Measurements from ENCODE around the gene C6orf132. TPM values are rescaled to one million over a fixed set of nuclear protein-coding genes. Genes with fewer than 3 reads are reported as not detected.

C6orf132 gene
- total RNA-seq, 1 donor from 2014 or later, result under 0.01 TPM

GRCh38 chr6:42078386-42078785 lies 64.0 kb downstream of the C6orf132 start:
- DNase-seq (ENCODE audit: low read depth in 2 of 2), result no peak

GRCh38 chr6:42075159-42075838 lies 67.1 kb downstream of the C6orf132 start:
- DNase-seq (ENCODE audit: low read depth in 2 of 2), result peak; percentile 54 to 69

- DNase-seq (ENCODE audit: low read depth in 2 of 2), result no peak
These were observed 69.1 kb downstream of the C6orf132 start for GRCh38 chr6:42073287-42073686.

GRCh38 chr6:42071881-42072583 lies 70.4 kb downstream of the C6orf132 start:
- DNase-seq (ENCODE audit: low read depth in 2 of 2), result no peak

GRCh38 chr6:42068872-42069522 lies 73.4 kb downstream of the C6orf132 start:
- DNase-seq (ENCODE audit: low read depth in 2 of 2), result no peak

- DNase-seq (ENCODE audit: low read depth in 2 of 2), result no peak
These were observed 74.2 kb downstream of the C6orf132 start for GRCh38 chr6:42068173-42068572.

- DNase-seq (ENCODE audit: low read depth in 2 of 2), result no peak
These were observed 76.2 kb downstream of the C6orf132 start for GRCh38 chr6:42066156-42066675.

- no peak for DNase-seq (ENCODE audit: low read depth in 2 of 2)
These were observed 82.7 kb downstream of the C6orf132 start for GRCh38 chr6:42059743-42060142.

- DNase-seq (ENCODE audit: low read depth in 2 of 2), result no peak
These were observed 88.8 kb downstream of the C6orf132 start for GRCh38 chr6:42053601-42054000.

- no peak for DNase-seq (ENCODE audit: low read depth in 2 of 2)
These were observed 91.2 kb downstream of the C6orf132 start for GRCh38 chr6:42051268-42051653.

Other genes with a start within 250 kb of the C6orf132 start
- 1.3 and 2.0 TPM in 2 replicates for gene USP49, start 247.2 kb downstream of the C6orf132 start, total RNA-seq
- 28.5 and 34.3 TPM in 2 replicates for gene MED20, start 221.5 kb downstream of the C6orf132 start, total RNA-seq
- 14.8 and 18.8 TPM in 2 replicates for gene BYSL, start 221.1 kb downstream of the C6orf132 start, total RNA-seq
- gene CCND3, start 200.8 kb downstream of the C6orf132 start, total RNA-seq, result 31.3 and 55.6 TPM in 2 replicates
- 14.9 and 17.7 TPM in 2 replicates for gene TAF8, start 92.1 kb downstream of the C6orf132 start, total RNA-seq
- gene GUCA1A, start 30.7 kb upstream of the C6orf132 start, total RNA-seq, result not detected in 2 replicates
- 0.13 TPM in 2 replicates for gene GUCA1B, start 52.3 kb upstream of the C6orf132 start, total RNA-seq
- gene MRPS10, start 75.2 kb upstream of the C6orf132 start, total RNA-seq, result 36.3 and 53.4 TPM in 2 replicates